ENCODE measurements around the gene GPD2.

GPD2 gene

DNA sequence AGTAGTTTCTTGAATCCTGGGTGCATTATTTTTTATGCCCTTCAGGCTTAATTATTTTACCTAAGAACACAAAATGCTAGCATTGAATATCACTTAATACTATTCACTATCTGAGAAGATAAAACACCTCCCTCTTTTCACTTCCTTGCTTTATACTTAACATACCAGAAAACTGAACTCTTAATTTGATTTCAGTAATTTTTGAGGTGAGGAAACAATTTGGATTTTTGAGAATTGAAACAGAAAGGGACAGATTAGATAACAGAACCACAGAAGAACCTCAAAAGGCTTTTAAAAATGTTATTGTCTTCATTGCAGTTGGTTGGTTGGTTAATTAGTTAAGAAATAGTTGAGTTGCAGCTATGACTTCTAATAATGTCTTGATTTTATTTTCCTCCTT, 69.5 kb downstream of the GPD2 start:
- TF ChIP-seq, protein P1, sequence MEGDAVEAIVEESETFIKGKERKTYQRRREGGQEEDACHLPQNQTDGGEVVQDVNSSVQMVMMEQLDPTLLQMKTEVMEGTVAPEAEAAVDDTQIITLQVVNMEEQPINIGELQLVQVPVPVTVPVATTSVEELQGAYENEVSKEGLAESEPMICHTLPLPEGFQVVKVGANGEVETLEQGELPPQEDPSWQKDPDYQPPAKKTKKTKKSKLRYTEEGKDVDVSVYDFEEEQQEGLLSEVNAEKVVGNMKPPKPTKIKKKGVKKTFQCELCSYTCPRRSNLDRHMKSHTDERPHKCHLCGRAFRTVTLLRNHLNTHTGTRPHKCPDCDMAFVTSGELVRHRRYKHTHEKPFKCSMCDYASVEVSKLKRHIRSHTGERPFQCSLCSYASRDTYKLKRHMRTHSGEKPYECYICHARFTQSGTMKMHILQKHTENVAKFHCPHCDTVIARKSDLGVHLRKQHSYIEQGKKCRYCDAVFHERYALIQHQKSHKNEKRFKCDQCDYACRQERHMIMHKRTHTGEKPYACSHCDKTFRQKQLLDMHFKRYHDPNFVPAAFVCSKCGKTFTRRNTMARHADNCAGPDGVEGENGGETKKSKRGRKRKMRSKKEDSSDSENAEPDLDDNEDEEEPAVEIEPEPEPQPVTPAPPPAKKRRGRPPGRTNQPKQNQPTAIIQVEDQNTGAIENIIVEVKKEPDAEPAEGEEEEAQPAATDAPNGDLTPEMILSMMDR (conservative IDR thresholded peaks at IDR 0.05; ENCODE audit: low read length): no peak
- H3K4me3 ChIP-seq (ENCODE audit: low read length): no peak overlapping the region
- DNase-seq (ENCODE audit: low read depth): no peak

DNA sequence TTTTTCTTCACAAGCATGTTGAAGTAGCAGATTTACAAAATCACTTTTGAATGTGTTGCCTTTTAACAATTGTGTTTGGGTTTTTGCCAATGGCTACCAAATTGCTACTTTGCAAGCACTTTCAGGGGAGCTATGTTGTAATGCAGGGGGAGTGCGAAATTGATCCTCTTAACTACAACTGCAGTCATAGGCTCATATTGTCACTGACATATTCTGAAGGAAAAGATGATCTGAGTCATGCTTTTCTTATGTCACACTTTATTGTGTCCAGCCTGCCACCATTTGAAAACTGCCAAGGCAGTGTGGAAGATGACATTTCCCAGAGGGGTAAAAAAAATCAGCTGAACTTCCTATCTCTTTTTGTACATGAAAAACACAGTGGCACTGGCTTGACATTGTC, 74.9 kb downstream of the GPD2 start:
- H3K4me3 ChIP-seq (ENCODE audit: low read length): no peak overlapping the region
- DNase-seq (ENCODE audit: low read depth): peak; percentile 5
- TF ChIP-seq, protein P1 (conservative IDR thresholded peaks at IDR 0.05; ENCODE audit: low read length): no peak

DNA sequence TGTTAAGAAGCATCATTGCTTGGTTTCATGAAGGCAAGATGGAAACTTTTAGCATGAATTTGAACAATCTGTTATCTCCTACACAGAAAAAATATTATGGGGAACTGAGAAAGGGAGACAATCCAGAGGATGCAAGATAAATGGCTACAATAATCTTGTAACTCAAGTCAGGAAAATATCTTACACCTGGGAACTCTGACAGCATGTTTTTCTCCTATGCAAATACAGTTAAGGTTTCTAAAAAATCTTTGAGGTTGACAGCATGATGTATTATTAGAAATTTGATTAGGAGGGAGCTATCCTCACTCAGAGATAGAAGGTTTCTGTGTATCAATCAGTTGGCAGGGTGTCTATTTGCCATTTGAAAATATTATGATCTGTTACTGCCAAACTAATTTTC, 75.6 kb downstream of the GPD2 start:
- TF ChIP-seq, protein P1 (conservative IDR thresholded peaks at IDR 0.05; ENCODE audit: low read length): no peak
- DNase-seq (ENCODE audit: low read depth): no peak

DNA sequence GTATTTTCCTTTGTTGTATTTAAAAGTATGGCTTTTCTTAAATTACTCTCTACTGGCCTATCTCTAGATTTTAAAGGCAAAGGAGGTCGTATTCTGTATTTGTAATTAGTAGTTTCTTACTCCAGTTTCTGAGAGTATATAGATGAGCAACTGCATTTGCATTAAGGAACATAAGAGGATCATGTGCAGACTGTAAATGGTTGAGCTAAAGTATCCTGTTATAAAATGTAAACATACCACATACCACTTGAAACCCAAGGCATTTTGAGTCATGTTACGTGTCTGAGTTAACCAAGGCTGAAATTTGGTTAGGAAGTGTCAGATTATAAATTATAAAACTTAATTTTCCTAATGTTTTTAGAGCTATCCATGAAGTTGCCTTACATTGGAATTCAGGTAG, 76.3 kb downstream of the GPD2 start:
- no peak overlapping the region for H3K4me3 ChIP-seq (ENCODE audit: low read length)
- TF ChIP-seq, protein P1 (conservative IDR thresholded peaks at IDR 0.05; ENCODE audit: low read length): no peak
- no peak for DNase-seq (ENCODE audit: low read depth)

More for the DNA sequence above, 75.6 kb downstream of the GPD2 start:
- H3K4me3 ChIP-seq (ENCODE audit: low read length): no peak overlapping the region

DNA sequence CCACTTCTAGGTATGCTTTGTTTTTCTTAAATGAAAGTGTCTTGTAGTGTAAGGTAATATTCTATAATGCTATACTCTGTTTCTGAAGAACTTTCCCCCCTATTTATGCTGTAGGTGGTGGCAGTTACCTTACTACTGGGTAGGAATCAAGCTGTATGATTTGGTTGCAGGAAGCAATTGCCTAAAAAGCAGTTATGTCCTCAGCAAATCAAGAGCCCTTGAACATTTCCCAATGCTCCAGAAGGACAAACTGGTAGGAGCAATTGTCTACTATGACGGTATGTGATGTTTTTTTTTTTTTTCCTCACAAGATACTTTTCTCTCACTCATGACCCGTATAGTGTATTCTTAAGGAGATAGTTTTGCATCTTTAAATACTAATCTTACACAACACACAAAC, 77.0 kb downstream of the GPD2 start:
- TF ChIP-seq, protein P1 (conservative IDR thresholded peaks at IDR 0.05; ENCODE audit: low read length): no peak
- DNase-seq (ENCODE audit: low read depth): no peak
- H3K4me3 ChIP-seq (ENCODE audit: low read length): no peak overlapping the region

DNA sequence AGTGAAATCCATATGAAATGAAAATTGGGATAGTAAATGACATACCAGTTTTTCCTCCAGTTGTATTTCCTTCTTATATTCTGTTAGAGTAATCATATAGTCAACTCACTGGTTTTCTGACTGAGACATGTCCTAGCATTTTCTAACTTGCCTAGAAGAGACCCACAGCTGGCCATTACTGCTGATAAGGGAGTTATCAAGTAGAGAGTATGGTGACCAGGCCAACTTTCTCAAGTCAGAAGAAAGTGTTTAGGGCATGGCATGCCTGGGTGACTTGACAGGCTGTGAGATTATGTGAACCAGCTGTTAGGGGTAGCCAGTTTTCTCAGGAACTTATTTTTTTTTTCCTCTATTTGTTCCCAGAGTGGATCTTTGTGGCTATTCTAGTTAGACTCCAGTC, 81.2 kb downstream of the GPD2 start:
- no peak for DNase-seq (ENCODE audit: low read depth)
- H3K4me3 ChIP-seq (ENCODE audit: low read length): no peak overlapping the region
- TF ChIP-seq, protein P1 (conservative IDR thresholded peaks at IDR 0.05; ENCODE audit: low read length): no peak

DNA sequence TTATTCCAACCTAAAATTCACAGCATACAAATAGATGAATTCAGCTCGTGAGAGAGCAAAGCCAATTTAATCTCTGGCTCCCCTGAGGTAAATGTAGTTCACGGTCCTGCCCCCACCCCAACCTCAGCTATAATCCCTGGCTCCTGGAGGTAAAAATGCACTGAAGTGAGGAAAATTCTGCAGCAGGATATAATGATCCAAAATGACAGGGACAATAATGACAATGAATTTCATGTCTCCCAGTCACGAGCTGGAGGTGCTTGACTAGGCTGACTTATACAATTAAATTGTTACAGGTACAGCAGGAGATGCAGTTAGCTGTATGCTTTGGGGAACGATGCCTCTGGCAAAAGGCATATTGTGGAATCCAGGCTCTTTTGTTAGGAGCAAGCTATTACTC, 82.0 kb downstream of the GPD2 start:
- TF ChIP-seq, protein P1 (conservative IDR thresholded peaks at IDR 0.05; ENCODE audit: low read length): no peak
- DNase-seq (ENCODE audit: low read depth): no peak
- H3K4me3 ChIP-seq (ENCODE audit: low read length): no peak overlapping the region

Measured in AG10803 (cell line).